Activated CD8-positive, alpha-beta memory T cell treated with anti-CD3 and anti-CD28 coated beads for 4 hours (primary cell): ENCODE data around the gene LZTFL1.

ENCODE experiments used
- DNase-seq, 2 donors: peaks; one replicate each; pipeline ENCODE4 v3.0.0-alpha.2; 2020; ENCODE audit warnings: low read depth in 2 of 2

Gene LZTFL1

DNA sequence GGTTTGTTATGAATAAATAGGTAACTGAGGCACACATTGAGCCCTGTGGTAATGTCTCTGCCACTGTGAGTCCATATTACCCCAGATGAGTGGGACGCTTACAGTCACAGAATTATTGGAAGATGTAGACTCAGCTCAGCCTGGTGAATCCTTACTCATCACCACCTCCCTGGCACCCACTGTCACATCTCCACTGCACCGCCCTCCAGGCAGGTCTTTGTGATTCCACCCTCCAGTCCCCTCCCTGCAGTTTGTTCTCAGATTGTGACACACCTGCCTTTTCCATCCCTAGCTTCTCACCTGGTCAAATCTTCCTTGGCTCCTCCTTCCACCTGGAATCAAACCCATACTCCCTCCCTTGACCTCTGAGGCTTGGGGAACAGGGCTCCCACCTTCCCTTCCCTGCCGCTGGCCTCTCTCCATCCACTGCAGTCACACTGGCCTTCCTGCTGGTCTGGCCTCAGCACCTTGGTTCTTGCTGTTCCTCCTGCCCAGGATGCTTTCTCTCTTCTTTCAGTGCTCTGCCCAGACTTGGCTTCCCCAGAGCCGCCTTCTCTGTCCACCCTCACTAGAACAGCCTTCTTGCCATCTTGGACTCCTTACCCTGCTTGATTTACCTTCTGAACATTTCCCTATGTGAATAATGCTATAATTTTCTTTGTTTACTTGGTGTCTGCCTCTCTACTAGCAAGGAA lies 55.0 kb downstream of the LZTFL1 start:
- no peak for DNase-seq

DNA sequence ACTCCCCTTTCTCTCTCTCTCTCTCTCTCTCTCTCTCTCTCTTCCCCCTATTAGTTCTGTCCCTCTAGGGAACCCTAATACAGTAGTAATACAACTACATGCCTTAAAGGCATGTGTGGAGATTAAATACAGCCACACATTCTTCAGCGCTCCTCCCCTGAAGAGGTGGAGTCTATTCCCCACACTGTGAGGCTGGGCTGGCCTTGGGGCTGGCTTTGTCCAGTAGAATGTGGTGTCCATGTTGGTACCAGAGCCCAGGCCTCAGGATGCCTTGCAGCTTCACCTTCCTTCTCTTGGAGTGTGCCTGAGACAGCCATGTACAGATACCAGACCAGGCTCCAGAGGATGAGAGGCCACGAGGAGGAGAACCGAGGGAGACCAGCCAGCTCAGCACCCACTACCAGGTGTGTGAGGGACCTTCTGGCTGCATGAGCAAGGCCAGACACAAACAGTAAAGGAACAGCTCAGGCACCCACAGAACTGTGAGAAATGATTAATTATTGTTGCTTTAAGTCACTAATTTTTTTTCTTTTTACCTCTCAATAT lies 56.2 kb downstream of the LZTFL1 start:
- DNase-seq, result no peak

DNA sequence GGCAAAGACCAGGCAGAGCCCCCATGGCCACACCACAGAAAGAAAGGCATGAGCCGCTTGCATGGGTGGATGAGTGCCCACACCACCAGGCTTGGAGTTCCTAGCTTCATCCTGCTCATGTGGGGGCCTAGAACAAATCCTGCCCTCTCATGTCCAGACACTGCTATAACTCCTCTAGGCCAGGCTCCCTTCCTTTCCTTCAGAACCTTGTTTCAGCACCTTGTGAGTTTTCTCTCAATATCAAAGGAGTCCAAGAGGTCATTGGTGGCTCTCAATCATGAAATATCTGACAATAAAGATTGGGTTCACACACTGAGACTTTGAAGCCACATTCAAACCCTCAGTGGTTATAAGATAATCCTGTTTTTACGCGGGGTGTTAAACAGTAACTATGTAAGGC lies 58.3 kb downstream of the LZTFL1 start:
- DNase-seq, result no peak

DNA sequence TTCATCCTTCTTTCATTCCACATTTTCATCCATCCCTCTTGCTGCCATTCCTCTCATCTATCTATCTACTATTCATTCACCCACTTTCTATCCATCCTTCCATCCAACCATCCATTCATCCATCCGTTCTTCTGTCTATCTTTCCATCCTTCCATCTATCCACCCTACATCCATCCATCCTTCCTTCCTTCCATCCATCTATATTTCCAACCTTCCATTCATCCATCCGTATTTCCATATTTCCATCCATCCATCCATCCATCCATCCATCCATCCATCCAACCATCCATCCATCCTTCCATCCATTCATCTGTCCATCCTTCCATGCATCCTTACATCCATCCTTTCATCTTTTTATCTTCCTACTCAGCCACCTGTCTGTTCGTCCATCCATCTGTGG lies 59.5 kb downstream of the LZTFL1 start:
- DNase-seq, result no peak

DNA sequence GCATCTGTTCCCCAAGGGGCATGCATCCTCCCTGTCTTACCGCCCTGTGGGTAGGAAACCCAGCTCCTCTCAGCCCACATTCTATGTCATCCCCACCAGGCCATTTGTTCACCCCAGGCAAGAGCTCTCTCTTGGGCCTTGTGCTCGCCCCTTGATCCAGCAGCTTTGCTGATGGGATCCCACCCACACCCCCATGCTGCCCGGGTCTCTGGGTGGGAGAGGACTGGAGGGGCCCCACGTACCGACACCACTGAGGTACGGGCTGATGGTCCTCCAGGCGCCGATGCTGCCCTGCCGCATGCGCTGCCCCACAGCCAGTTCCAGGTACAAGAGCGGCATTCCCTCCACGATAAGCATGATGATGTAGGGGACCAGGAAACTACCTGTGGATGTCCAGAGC lies 60.1 kb downstream of the LZTFL1 start:
- DNase-seq, result no peak

DNA sequence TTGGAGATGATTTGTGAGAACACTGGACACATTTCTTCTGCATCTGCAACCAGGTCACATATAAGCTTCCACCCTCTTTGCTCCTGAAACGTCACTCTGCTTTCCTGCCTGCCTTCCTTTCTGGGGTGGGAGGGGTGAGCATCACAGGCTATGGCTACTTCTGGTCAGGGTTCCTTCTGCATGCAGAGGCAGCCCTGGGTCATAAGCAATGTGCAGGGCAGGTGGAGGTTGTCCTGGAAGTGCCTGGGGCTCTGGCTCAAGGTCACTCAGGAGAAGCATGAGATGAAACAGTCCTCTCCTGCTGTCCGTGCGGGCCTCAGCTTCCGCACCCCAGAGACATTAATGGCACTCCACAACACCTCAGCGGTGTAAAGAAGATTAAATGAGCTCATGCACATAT lies 60.6 kb downstream of the LZTFL1 start:
- no peak for DNase-seq

DNA sequence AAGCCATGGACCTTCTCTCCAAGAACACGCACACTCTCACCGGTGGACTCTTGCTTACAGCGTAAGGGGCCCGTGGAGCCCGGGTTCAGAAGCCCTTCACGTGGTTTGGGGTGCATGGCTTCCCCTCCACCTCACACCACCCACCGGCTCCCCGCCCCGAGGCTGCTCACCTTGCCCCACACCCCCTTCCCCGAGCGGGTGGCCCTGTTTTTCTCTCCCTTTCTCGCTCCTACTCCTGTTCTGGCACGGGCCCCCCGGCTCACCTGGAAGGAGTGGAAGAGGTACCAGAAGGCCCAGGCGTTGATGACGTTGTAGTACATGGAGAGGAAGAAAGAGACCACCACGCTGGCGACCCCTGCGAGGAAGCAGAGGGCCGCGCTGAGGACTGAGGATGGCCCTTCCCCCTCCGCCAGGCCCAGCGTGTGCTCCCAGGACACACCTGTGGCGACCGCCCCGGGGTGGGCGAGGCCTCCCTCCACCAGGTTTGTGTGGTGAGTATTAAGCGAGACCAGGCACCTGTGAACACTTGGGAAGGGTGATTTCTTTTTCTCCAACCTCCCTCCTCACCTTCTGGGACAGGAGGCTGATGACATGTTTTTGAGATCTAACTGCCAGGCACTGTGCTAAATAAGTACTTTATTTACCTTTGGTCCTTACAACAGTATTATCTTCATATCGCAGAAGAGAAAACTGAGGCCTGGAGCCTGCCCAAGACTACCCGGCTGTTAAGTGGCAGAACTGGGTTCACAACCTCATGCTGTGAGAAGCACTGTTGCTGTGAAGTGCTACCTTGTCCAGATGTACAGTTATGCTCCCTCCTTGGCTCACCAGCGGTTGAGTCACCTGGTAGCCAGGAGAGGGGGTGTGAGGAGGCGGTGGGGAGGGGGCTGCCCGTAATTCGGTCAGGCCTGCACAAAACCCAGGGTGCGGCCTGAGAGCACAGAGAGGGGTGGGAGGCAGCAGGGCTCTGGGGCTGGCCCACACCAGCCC lies 61.9 kb downstream of the LZTFL1 start:
- no peak for DNase-seq

DNA sequence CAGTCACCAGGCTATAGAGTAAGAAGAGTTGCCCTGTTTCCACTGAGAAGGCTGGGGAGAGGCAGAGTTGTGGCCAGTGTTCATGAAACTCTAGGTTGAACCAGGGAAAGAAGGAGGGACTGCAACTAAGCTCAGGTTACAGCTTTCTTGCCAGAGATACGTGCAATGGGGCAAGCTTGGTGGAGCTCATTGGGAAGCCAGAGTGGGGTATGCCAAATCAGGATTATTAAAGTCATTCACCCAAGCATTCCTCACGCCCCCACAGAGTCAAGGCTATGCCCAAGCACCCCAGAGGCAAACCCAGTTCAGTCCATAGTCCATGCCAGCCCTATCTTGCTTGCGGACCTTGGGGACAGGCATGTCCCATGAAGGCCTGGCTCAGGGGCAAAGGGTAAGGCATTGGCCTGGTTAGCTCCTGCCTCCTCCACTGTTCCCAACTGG lies 63.1 kb downstream of the LZTFL1 start:
- no peak for DNase-seq

DNA sequence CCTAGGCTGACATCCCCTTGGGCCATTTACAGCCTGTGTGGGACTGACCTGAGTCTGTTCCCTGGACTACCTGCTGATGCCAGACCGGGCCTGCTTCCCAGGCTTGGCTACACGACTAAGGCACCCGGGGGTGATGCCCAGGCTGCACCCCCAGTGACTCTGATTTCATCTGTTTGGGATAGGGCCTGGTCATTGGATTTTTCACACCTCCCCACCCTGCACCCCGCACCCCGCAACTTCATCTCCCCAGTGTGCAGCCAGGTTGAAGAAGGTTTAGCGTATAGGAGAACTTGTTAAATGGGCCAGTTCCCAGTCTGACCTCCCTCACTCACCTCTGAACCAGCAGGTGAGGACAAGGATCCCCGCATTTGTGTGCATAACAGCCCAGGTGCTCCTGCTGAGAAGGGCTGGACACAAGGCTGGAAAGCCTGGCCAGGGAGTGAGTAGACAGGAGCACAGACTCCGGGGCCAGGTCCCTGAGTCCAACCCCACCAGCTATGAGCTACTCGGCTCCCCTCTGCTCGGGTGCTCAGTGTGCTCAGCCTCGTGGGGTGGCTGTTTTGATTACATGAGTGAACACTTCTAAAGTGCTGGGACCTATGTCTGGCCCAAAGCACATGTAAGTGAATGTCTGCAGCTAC lies 64.1 kb downstream of the LZTFL1 start:
- no peak for DNase-seq

DNA sequence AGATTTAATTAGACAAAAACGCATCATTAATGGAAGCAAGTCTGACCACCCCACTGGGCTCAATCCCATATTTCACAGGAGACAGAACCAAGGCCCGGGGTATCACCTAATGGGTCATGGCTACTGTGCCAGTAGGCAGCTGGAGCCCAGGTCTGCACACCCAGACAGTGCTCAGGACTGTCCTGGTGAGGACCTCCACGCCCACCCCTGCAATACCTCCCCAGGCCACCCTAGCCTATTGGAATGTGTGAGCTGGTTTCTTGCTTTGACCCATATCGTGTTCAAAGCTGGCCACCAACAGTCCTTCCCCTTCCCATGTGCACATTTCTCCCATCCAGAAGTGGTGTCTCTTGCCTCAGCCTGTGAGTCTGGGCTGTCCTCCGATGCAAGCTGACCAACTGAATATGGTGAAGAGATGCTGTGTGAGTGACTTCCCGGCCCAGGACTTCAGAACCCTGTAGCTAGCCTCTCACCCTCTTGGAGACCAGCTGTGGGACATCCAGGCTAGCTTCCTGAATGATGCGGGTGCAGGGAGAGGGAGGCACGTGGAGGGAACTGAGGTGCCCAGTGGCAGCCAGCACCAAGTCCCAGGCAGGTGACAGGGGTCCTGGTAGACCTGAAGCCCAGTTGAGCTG lies 64.7 kb downstream of the LZTFL1 start:
- no peak for DNase-seq

DNA sequence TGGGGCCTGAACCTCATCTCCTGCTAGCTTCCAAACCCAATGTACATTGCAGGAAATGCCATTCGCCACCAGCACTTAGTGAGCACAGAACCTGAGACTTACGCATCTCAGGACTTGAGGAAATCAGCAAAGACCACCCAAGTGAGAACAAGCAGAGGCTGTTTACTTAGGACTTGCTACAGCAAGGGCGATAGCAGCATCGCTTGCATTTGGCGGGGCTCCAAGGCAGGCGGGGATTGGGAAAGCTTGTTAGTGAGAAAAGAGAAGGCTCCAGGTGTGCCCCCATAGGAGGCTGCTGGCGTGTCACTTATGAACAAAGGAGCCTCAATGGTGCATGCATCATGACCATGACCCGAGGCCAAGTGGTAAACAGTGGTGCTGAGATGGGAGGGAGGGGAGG lies 65.3 kb downstream of the LZTFL1 start:
- DNase-seq, result no peak

DNA sequence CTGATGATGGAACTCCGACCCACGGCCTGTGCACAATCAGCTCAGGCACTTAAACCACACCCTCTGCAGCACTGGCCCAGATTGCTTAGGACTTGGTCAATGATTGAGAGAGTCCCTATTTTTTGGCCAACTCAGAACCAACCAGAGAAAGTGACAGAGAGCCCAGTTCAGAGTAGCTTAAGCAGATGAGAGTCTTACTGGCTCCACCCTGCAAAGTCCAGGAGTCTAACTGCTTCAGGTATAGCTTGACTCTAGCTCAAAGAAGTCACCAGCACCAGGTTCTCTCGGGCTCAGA lies 65.7 kb downstream of the LZTFL1 start:
- no peak for DNase-seq

DNA sequence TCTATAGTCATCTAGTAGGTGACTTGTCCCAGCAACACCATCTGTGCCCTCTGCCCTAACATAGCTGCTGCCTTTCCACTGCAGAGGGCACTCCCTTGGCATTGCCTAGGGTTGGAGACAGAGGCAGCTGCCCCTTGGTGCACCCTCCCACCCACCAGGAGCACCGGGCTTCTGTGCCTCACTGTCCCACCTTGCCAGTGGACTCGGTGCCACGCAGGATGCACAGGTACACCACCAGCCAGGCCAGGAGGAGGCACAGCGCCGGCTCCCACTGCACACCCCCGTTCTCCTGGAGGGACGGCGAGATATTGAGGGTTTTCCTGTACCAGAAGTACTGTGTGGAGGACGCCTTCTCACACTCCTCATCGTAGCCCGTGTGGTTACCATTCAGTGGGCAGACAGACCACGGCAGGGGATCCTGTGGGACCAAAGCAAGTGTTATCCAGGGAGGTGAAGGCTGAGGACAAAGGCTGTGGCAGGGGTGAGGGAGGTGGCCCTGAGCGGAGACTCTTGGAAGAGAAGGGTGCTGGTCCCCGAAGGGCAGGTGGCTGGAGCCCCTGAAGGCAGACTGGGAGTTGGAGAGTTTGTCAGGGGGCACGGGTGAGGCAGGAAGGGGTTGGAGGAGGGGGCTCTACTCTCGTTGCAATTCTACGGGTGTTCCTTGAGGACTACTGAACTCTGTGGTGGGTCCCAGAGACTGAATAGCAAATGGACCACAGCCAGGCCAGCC lies 66.2 kb downstream of the LZTFL1 start:
- no peak for DNase-seq

DNA sequence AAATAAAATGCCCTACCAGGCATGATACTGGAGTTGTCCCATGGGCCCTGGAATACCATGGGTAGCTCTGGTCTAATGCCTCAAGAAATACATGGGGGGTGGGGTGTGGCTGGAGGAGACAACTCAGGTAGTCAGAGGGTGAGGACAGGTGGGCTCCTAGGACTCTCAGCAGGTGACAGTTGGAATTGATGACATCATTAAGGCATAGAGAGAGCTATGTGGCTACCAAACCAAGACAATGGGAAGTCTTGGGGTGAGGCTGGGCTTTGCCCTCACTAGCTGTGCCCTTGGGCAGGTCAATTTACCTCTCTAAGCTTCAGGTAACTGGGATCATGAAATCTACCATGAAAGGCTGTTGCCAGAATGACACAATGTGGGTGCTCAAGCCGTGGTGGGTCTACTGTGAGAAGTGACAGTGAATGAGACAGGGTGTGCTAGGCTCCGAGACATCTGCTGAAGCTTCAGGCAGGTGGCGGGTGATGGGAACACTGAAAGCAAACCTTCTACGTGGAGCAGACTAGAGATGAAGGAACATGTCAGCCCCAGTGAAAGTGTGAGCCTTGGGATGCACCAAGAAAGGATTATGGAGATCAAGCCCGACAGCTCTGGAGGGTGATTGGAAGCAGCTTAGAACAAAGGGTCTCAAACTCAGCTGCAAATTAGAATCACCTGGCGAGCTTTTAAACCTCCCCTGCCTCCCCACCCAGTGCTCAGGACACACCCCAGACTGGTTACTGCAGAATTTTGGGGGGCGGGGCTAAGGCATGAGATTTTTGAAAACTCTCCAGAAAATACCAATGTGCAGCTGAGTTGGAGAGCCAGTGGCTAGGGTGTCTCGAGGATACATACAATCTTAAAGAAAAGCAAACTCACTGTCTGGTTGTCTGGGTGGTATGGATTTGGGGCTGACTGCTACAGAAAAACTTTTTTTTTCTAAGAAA lies 67.1 kb downstream of the LZTFL1 start:
- no peak for DNase-seq

DNA sequence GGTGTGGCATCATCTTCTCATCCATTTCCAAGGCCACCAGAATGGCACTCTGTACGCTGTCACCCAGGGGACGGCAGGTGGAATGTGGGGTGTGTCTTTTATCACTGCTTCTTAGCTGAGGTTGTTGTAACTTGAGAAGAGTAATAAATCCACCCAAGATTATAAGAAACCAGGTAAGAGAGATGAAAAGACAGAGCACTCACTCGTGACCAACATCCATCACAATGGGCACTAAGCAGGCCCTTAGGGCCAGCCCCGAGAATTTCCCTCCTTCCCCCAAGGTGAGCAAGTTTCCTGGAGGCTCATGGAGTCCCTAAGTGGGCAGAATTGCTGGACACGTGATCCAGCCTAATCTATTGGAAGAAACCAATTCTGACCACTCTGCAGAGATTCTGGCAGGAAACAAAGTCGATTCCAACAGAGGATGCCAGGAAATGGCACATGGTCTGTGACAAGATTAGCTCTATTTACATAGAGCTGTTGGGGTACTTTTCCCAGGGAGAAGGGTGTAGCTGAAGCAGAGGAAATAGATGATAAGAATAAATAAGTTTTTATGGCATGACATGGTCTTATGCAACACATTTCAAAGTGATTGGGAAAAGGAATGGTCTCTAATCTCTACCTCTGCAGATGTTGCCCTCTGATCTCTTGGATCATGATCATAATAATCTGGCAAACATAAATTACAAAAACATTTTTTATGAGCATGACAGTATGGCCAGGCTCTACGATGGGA lies 68.0 kb downstream of the LZTFL1 start:
- DNase-seq, result no peak
